ENCODE results near the gene ZNF141. TPM values are rescaled to one million over a fixed set of nuclear protein-coding genes. Genes with fewer than 3 reads are reported as not detected.

Gene ZNF141
- total RNA-seq, 1 experiment from 2014 or later = not detected

DNA sequence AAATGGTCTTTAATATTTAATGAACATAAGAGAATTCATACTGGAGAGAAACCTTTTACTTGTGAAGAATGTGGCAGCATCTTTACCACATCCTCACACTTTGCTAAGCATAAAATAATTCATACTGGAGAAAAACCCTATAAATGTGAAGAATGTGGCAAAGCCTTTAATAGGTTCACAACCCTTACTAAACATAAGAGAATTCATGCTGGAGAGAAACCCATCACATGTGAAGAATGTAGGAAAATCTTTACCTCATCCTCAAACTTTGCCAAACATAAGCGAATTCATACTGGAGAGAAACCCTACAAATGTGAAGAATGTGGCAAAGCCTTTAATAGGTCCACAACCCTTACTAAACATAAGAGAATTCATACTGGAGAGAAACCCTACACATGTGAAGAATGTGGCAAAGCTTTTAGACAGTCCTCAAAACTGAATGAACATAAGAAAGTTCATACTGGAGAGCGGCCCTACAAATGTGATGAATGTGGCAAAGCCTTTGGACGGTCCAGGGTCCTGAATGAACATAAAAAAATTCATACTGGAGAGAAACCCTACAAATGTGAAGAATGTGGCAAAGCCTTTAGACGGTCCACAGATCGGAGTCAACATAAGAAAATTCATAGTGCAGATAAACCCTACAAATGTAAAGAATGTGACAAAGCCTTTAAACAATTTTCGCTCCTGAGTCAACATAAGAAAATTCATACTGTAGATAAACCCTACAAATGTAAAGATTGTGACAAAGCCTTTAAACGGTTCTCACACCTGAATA lies 35.6 kb downstream of the ZNF141 start:
- TF ChIP-seq TCF7L2 (IDR thresholded peaks at IDR 0.05; ENCODE audit: low read depth, low read length) (no peak), POLR2AphosphoS5 (IDR thresholded peaks at IDR 0.05; ENCODE audit: low read depth, low read length) (no peak), SIN3A (IDR thresholded peaks at IDR 0.05; ENCODE audit: borderline replicate concordance, insufficient read depth, low read depth, low read length) (no peak)
- TF ChIP-seq, protein P1, sequence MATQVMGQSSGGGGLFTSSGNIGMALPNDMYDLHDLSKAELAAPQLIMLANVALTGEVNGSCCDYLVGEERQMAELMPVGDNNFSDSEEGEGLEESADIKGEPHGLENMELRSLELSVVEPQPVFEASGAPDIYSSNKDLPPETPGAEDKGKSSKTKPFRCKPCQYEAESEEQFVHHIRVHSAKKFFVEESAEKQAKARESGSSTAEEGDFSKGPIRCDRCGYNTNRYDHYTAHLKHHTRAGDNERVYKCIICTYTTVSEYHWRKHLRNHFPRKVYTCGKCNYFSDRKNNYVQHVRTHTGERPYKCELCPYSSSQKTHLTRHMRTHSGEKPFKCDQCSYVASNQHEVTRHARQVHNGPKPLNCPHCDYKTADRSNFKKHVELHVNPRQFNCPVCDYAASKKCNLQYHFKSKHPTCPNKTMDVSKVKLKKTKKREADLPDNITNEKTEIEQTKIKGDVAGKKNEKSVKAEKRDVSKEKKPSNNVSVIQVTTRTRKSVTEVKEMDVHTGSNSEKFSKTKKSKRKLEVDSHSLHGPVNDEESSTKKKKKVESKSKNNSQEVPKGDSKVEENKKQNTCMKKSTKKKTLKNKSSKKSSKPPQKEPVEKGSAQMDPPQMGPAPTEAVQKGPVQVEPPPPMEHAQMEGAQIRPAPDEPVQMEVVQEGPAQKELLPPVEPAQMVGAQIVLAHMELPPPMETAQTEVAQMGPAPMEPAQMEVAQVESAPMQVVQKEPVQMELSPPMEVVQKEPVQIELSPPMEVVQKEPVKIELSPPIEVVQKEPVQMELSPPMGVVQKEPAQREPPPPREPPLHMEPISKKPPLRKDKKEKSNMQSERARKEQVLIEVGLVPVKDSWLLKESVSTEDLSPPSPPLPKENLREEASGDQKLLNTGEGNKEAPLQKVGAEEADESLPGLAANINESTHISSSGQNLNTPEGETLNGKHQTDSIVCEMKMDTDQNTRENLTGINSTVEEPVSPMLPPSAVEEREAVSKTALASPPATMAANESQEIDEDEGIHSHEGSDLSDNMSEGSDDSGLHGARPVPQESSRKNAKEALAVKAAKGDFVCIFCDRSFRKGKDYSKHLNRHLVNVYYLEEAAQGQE (IDR thresholded peaks at IDR 0.05; ENCODE audit: insufficient read depth in 1 of 2, low read depth in 2 of 2, low read length in 1 of 2) = no peak
- TF ChIP-seq, protein P2, sequence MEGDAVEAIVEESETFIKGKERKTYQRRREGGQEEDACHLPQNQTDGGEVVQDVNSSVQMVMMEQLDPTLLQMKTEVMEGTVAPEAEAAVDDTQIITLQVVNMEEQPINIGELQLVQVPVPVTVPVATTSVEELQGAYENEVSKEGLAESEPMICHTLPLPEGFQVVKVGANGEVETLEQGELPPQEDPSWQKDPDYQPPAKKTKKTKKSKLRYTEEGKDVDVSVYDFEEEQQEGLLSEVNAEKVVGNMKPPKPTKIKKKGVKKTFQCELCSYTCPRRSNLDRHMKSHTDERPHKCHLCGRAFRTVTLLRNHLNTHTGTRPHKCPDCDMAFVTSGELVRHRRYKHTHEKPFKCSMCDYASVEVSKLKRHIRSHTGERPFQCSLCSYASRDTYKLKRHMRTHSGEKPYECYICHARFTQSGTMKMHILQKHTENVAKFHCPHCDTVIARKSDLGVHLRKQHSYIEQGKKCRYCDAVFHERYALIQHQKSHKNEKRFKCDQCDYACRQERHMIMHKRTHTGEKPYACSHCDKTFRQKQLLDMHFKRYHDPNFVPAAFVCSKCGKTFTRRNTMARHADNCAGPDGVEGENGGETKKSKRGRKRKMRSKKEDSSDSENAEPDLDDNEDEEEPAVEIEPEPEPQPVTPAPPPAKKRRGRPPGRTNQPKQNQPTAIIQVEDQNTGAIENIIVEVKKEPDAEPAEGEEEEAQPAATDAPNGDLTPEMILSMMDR (IDR thresholded peaks at IDR 0.05) = no peak
- BruUV-seq (replicated peaks) = no TSS peak
- no peak for DNase-seq (ENCODE audit: low read depth, low spot score)
- in situ Hi-C loops (cut with HindIII; ENCODE audit: low pct_unique_long_range_greater_than_20kb, low sequenced_read_pairs) (no loop called here), intact Hi-C loops (cut with micrococcal nuclease; ENCODE audit: unreplicated experiment) (no loop called here)
- POLR2A ChIA-PET = no interaction called here
- Histone ChIP-seq H3K27me3 (ENCODE audit: control insufficient read depth, insufficient read depth, low read length) (no peaks in the 10 kb centered on the region), H3K4me1 (ENCODE audit: control insufficient read depth, insufficient read depth, low read length) (no peaks in the 10 kb centered on the region), H3K4me3 (ENCODE audit: low read depth in 2 of 2, low read length in 2 of 2) (no peak overlapping the region), H3K9me3 (ENCODE audit: control insufficient read depth, insufficient read depth, low read depth, low read length) (peaks cover 33% of the 10 kb centered on the region), H3K27ac (ENCODE audit: low read length) (no peak overlapping the region), H3K36me3 (ENCODE audit: control insufficient read depth, insufficient read depth, low read length) (no peaks in the 10 kb centered on the region)
- no peak for ATAC-seq
- CTCF ChIA-PET = no interaction called here

DNA sequence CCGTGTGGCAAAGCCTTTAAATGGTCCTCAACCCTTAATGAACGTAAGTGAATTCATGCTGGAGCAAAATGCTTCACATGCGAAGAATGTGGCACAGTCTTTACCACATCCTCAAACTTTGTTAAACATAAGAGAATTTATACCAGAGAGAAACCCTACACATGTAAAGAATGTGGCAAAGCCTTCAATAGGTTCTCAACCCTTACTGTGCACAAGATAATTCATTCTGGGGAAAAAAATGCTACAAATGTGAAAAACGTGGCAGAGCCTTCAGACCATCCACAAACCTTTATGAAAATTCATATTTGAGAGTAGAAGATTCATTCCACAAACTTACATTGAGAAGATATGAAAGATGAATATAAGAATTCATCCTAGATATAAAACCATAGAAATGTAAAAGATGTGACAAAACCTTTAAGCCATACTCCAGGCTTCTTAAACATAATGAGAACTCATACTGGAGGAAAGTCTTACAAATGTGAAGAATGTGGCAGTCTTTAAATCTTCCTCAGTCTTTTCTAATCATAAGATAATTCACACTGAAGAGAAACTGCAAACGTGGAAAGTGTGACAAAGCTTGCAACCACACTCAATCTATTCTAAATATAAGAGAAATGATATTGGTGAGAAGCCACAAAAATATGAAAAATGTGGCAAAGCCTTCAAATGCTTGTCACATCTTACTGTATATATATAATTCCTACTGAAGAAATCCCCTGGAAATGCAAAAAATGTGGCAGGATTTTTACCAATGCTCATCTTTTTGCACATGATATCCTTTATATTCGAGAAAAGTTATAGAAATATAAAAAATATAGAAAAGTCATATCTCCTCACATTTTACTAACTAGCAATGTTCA lies 36.9 kb downstream of the ZNF141 start:
- no peaks in the 10 kb centered on the region for H3K36me3 ChIP-seq (ENCODE audit: control insufficient read depth, insufficient read depth, low read length)
- intact Hi-C loops (cut with micrococcal nuclease; ENCODE audit: unreplicated experiment) = no loop called here
- no peak for DNase-seq (ENCODE audit: low read depth, low spot score)
- no peak overlapping the region for H3K4me3 ChIP-seq (ENCODE audit: low read depth in 2 of 2, low read length in 2 of 2)
- H3K4me1 ChIP-seq (ENCODE audit: control insufficient read depth, insufficient read depth, low read length) = no peaks in the 10 kb centered on the region
- in situ Hi-C loops (cut with HindIII; ENCODE audit: low pct_unique_long_range_greater_than_20kb, low sequenced_read_pairs) = no loop called here
- no peak overlapping the region for H3K27ac ChIP-seq (ENCODE audit: low read length)
- ChIA-PET POLR2A (no interaction called here), CTCF (no interaction called here)
- no peak for ATAC-seq
- TF ChIP-seq, protein P1 (IDR thresholded peaks at IDR 0.05; ENCODE audit: insufficient read depth in 1 of 2, low read depth in 2 of 2, low read length in 1 of 2) = no peak
- no peak for TF ChIP-seq POLR2AphosphoS5 (IDR thresholded peaks at IDR 0.05; ENCODE audit: low read depth, low read length)
- TF ChIP-seq, protein P2 (IDR thresholded peaks at IDR 0.05) = no peak
- no peak for TF ChIP-seq TCF7L2 (IDR thresholded peaks at IDR 0.05; ENCODE audit: low read depth, low read length)
- TF ChIP-seq SIN3A (IDR thresholded peaks at IDR 0.05; ENCODE audit: borderline replicate concordance, insufficient read depth, low read depth, low read length) = no peak
- peaks cover 33% of the 10 kb centered on the region for H3K9me3 ChIP-seq (ENCODE audit: control insufficient read depth, insufficient read depth, low read depth, low read length)
- no TSS peak for BruUV-seq (replicated peaks)
- H3K27me3 ChIP-seq (ENCODE audit: control insufficient read depth, insufficient read depth, low read length) = no peaks in the 10 kb centered on the region
